ENCODE data around the gene TXNDC15.

Gene TXNDC15

GRCh38 chr5:134932508-134932907 is 58.3 kb downstream of the TXNDC15 start:
- DNase-seq (ENCODE audit: low read depth, low spot score), result no peak
- TF ChIP-seq, protein P1, sequence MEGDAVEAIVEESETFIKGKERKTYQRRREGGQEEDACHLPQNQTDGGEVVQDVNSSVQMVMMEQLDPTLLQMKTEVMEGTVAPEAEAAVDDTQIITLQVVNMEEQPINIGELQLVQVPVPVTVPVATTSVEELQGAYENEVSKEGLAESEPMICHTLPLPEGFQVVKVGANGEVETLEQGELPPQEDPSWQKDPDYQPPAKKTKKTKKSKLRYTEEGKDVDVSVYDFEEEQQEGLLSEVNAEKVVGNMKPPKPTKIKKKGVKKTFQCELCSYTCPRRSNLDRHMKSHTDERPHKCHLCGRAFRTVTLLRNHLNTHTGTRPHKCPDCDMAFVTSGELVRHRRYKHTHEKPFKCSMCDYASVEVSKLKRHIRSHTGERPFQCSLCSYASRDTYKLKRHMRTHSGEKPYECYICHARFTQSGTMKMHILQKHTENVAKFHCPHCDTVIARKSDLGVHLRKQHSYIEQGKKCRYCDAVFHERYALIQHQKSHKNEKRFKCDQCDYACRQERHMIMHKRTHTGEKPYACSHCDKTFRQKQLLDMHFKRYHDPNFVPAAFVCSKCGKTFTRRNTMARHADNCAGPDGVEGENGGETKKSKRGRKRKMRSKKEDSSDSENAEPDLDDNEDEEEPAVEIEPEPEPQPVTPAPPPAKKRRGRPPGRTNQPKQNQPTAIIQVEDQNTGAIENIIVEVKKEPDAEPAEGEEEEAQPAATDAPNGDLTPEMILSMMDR (IDR thresholded peaks at IDR 0.05; ENCODE audit: low read depth, low read length), result no peak
- in situ Hi-C loops (cut with HindIII; ENCODE audit: low sequenced_read_pairs), result no loop called here
- no peak overlapping the region for H3K4me3 ChIP-seq (ENCODE audit: low read depth, low read length)

DNA sequence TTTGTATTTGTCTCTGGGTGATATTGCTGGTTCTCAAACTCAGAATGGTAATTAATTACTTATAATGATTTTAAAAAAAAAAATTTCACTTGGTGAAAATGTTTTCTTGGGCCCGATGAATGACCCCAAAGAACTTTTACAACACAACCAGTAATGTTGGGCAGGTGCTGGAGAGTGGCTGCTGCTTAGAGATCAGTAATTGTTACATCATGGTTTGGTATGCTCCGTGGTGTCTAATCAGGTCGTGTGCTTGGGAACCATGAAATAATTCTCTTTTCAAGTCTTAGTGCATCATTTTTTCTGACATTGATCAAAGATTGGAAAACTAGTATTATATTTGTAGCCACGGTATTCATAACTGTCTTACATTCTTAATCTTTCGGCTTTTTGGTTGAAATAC is 60.0 kb downstream of the TXNDC15 start:
- no peak overlapping the region for H3K4me3 ChIP-seq (ENCODE audit: low read depth, low read length)
- no peak for DNase-seq (ENCODE audit: low read depth, low spot score)
- in situ Hi-C loops (cut with HindIII; ENCODE audit: low sequenced_read_pairs), result no loop called here
- TF ChIP-seq, protein P1 (IDR thresholded peaks at IDR 0.05; ENCODE audit: low read depth, low read length), result no peak

- in situ Hi-C loops (cut with HindIII; ENCODE audit: low sequenced_read_pairs), result no loop called here
- no peak for DNase-seq (ENCODE audit: low read depth, low spot score)
- TF ChIP-seq, protein P1 (IDR thresholded peaks at IDR 0.05; ENCODE audit: low read depth, low read length), result no peak
- no peak overlapping the region for H3K4me3 ChIP-seq (ENCODE audit: low read depth, low read length)
Observed at GRCh38 chr5:134935711-134936602, 61.8 kb downstream of the TXNDC15 start.

GRCh38 chr5:134937526-134937925 is 63.4 kb downstream of the TXNDC15 start:
- DNase-seq (ENCODE audit: low read depth, low spot score), result no peak
- in situ Hi-C loops (cut with HindIII; ENCODE audit: low sequenced_read_pairs), result no loop called here
- TF ChIP-seq, protein P1 (IDR thresholded peaks at IDR 0.05; ENCODE audit: low read depth, low read length), result no peak
- H3K4me3 ChIP-seq (ENCODE audit: low read depth, low read length), result no peak overlapping the region

GRCh38 chr5:134938030-134938429 is 63.9 kb downstream of the TXNDC15 start:
- DNase-seq (ENCODE audit: low read depth, low spot score), result no peak
- in situ Hi-C loops (cut with HindIII; ENCODE audit: low sequenced_read_pairs), result no loop called here
- TF ChIP-seq, protein P1 (IDR thresholded peaks at IDR 0.05; ENCODE audit: low read depth, low read length), result no peak
- H3K4me3 ChIP-seq (ENCODE audit: low read depth, low read length), result no peak overlapping the region

- H3K4me3 ChIP-seq (ENCODE audit: low read depth, low read length), result no peak overlapping the region
- no peak for DNase-seq (ENCODE audit: low read depth, low spot score)
- TF ChIP-seq, protein P1 (IDR thresholded peaks at IDR 0.05; ENCODE audit: low read depth, low read length), result no peak
- in situ Hi-C loops (cut with HindIII; ENCODE audit: low sequenced_read_pairs), result no loop called here
Observed at GRCh38 chr5:134939500-134939899, 65.3 kb downstream of the TXNDC15 start.
